ENCODE data around the gene ADAMTS2.

DNA sequence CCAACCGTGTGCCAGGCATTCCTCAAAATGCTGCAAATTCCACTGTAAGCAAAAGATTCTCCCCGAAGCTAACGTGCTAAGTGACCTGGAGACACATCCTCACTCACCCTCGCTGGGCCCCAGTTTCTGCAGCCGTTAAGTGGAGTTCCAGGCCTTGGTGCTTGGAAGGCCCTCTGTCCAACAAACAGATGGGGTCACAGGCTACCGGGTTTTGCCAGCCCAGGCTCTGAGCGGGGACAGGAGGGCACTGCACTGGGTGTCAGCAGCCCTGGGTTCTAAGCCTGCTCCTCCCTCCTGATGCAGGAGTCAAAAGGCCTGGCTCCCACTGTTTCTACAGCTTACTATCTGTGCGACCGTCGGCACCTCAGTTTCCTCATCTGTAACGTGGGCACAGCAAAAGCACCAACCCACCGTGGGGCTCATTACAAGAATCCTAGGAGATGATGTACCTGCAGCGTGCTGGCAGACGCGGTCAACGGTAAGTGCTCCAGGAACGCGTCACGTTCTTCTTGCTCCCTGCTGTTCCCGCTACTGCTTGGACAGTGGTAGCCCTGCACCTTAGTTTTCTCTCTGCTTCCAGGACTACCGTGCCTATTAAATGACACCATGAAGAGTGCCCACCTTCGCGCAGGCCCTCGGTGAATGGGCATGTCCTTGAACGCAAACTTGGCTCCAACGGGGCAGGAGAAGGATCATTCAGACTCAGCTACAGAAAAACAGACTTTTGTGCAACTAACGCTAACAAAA lies 84.8 kb downstream of the ADAMTS2 start:
- TF ChIP-seq, protein P1, sequence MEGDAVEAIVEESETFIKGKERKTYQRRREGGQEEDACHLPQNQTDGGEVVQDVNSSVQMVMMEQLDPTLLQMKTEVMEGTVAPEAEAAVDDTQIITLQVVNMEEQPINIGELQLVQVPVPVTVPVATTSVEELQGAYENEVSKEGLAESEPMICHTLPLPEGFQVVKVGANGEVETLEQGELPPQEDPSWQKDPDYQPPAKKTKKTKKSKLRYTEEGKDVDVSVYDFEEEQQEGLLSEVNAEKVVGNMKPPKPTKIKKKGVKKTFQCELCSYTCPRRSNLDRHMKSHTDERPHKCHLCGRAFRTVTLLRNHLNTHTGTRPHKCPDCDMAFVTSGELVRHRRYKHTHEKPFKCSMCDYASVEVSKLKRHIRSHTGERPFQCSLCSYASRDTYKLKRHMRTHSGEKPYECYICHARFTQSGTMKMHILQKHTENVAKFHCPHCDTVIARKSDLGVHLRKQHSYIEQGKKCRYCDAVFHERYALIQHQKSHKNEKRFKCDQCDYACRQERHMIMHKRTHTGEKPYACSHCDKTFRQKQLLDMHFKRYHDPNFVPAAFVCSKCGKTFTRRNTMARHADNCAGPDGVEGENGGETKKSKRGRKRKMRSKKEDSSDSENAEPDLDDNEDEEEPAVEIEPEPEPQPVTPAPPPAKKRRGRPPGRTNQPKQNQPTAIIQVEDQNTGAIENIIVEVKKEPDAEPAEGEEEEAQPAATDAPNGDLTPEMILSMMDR (IDR thresholded peaks at IDR 0.05): no peak
- TF ChIP-seq POLR2A (IDR thresholded peaks at IDR 0.05): no peak
